H9 (cell line): ENCODE measurements around the gene RNU6-9. TPM values are rescaled to one million over a fixed set of nuclear protein-coding genes. Genes with fewer than 3 reads are reported as not detected.

ENCODE experiments used
- DNase-seq: peaks from one replicate; pipeline ENCODE4 v3.0.0-alpha.2; 2017
- H2AFZ ChIP-seq: one replicate; pipeline ENCODE4 v1.6.1; 2013; ENCODE audit warnings: mild to moderate bottlenecking, low read length, control low read depth, moderate library complexity
- H2AK5ac ChIP-seq: 2 replicates; pipeline ENCODE4 v1.6.1; 2013; ENCODE audit warnings: low read length, control low read depth, mixed read lengths; ENCODE audit not compliant: insufficient read length
- H2BK120ac ChIP-seq: one replicate; pipeline ENCODE4 v1.6.1; 2013; ENCODE audit warnings: low read depth, mild to moderate bottlenecking, low read length, control low read depth, inconsistent platforms; ENCODE audit not compliant: poor library complexity, severe bottlenecking
- H2BK12ac ChIP-seq: 2 replicates; pipeline ENCODE4 v1.6.1; 2013; ENCODE audit warnings: low read length, control low read depth, mixed read lengths, low read depth; ENCODE audit not compliant: insufficient read length
- H2BK15ac ChIP-seq: 2 replicates; pipeline ENCODE4 v1.6.1; 2013; ENCODE audit warnings: low read depth, low read length, control low read depth
- H2BK20ac ChIP-seq: one replicate; pipeline ENCODE4 v1.6.1; 2013; ENCODE audit warnings: low read depth, mild to moderate bottlenecking, low read length, control low read depth, inconsistent platforms; ENCODE audit not compliant: poor library complexity, severe bottlenecking
- H2BK5ac ChIP-seq: 2 replicates; pipeline ENCODE4 v1.6.1; 2013; ENCODE audit warnings: low read length, control low read depth, mixed read lengths; ENCODE audit not compliant: insufficient read length
- H3K14ac ChIP-seq: 2 replicates; pipeline ENCODE4 v1.6.1; 2013; ENCODE audit warnings: low read length, control low read depth; ENCODE audit not compliant: insufficient read depth
- H3K18ac ChIP-seq: 2 replicates; pipeline ENCODE4 v1.6.1; 2013; ENCODE audit warnings: low read depth, mild to moderate bottlenecking, mixed read lengths, low read length, control low read depth; ENCODE audit not compliant: insufficient read length
- H3K23ac ChIP-seq: 2 replicates; pipeline ENCODE4 v1.6.1; 2013; ENCODE audit warnings: low read length, control low read depth, mixed read lengths, low read depth; ENCODE audit not compliant: insufficient read length
- H3K23me2 ChIP-seq: 2 replicates; pipeline ENCODE4 v1.6.1; 2013; ENCODE audit warnings: low read depth, mild to moderate bottlenecking, mixed read lengths, low read length, control low read depth; ENCODE audit not compliant: insufficient read length, poor library complexity, severe bottlenecking
- H3K27ac ChIP-seq: 2 replicates; pipeline ENCODE4 v1.5.1; 2013; ENCODE audit warnings: low read length, control low read depth, mixed read lengths, low read depth; ENCODE audit not compliant: insufficient read length
- H3K27me3 ChIP-seq: 2 replicates; pipeline ENCODE4 v1.6.1; 2013; ENCODE audit warnings: low read length, control low read depth, inconsistent platforms; ENCODE audit not compliant: insufficient read depth
- H3K4ac ChIP-seq: 2 replicates; pipeline ENCODE4 v1.6.1; 2013; ENCODE audit warnings: low read depth, mild to moderate bottlenecking, control low read depth, inconsistent platforms, low read length, moderate library complexity
- H3K4me1 ChIP-seq: 2 replicates; pipeline ENCODE4 v1.6.1; 2013; ENCODE audit warnings: low read length, control low read depth, inconsistent platforms; ENCODE audit not compliant: insufficient read depth
- H3K4me2 ChIP-seq: 2 replicates; pipeline ENCODE4 v1.6.1; 2013; ENCODE audit warnings: low read length, control low read depth, mixed read lengths; ENCODE audit not compliant: insufficient read length, insufficient read depth
- H3K56ac ChIP-seq: 2 replicates; pipeline ENCODE4 v1.6.1; 2013; ENCODE audit warnings: low read depth, mild to moderate bottlenecking, mixed read lengths, low read length, control low read depth; ENCODE audit not compliant: insufficient read length
- H3K79me1 ChIP-seq: 2 replicates; pipeline ENCODE4 v1.6.1; 2013; ENCODE audit warnings: low read depth, mild to moderate bottlenecking, moderate library complexity, low read length, control low read depth, inconsistent platforms; ENCODE audit not compliant: insufficient read depth, poor library complexity, severe bottlenecking
- H3K79me2 ChIP-seq: 2 replicates; pipeline ENCODE4 v1.6.1; 2013; ENCODE audit warnings: low read length, control low read depth, inconsistent platforms; ENCODE audit not compliant: insufficient read depth
- H3K9ac ChIP-seq: 2 replicates; pipeline ENCODE4 v1.6.1; 2013; ENCODE audit warnings: low read length, control low read depth, mixed read lengths; ENCODE audit not compliant: insufficient read length; ENCODE audit errors: extremely low read depth
- H3K9me3 ChIP-seq: one replicate; pipeline ENCODE4 v1.6.1; 2013; ENCODE audit warnings: low read depth, low read length, inconsistent platforms; ENCODE audit not compliant: control insufficient read depth
- H3T11ph ChIP-seq: one replicate; pipeline ENCODE4 v1.6.1; 2013; ENCODE audit warnings: mild to moderate bottlenecking, low read length, control low read depth, inconsistent platforms
- H4K20me1 ChIP-seq: one replicate; pipeline ENCODE4 v1.6.1; 2013; ENCODE audit not compliant: control insufficient read depth, insufficient read length, insufficient read depth
- H4K5ac ChIP-seq: 2 replicates; pipeline ENCODE4 v1.6.1; 2013; ENCODE audit warnings: low read depth, mild to moderate bottlenecking, mixed read lengths, low read length, control low read depth; ENCODE audit not compliant: insufficient read length
- H4K8ac ChIP-seq: replicated peaks from 2 replicates; pipeline ENCODE4 v1.6.1; 2013; ENCODE audit warnings: low read length, control low read depth, mixed read lengths, low read depth; ENCODE audit not compliant: insufficient read length
- H4K91ac ChIP-seq: 2 replicates; pipeline ENCODE4 v1.6.1; 2013; ENCODE audit warnings: low read depth, mild to moderate bottlenecking, moderate library complexity, mixed read lengths, low read length, control low read depth; ENCODE audit not compliant: insufficient read length
- H3K27ac Mint-ChIP-seq, 3 experiments: 2 replicates in 2 of 3; 3 replicates in 1 of 3; pipeline ENCODE4 v1.8.0; 2020 to 2021; ENCODE audit warnings: mixed read lengths in 3 of 3, mild to moderate bottlenecking in 1 of 3, moderate library complexity in 1 of 3
- H3K27me3 Mint-ChIP-seq: 2 replicates; pipeline ENCODE4 v1.8.0; 2021; ENCODE audit warnings: low read depth, mild to moderate bottlenecking, moderate library complexity, mixed read lengths
- H3K36me3 Mint-ChIP-seq, 3 experiments: 2 replicates in 2 of 3; 3 replicates in 1 of 3; pipeline ENCODE4 v1.8.0; 2020 to 2021; ENCODE audit warnings: low read depth in 3 of 3, mixed read lengths in 3 of 3; ENCODE audit not compliant: insufficient read depth in 1 of 3
- H3K4me1 Mint-ChIP-seq, 2 experiments: 2 replicates each; pipeline ENCODE4 v1.8.0; 2020; ENCODE audit warnings: mixed read lengths in 2 of 2
- H3K4me3 Mint-ChIP-seq, 2 experiments: 2 replicates in 1 of 2; 3 replicates in 1 of 2; pipeline ENCODE4 v1.8.0; 2020 to 2021; ENCODE audit warnings: mild to moderate bottlenecking in 2 of 2, mixed read lengths in 2 of 2, moderate library complexity in 1 of 2
- H3K9me3 Mint-ChIP-seq, 2 experiments: 2 replicates in 1 of 2; 3 replicates in 1 of 2; pipeline ENCODE4 v1.8.0; 2020; ENCODE audit warnings: mild to moderate bottlenecking in 2 of 2, mixed read lengths in 2 of 2, moderate library complexity in 1 of 2
- CTCF ChIP-seq: fragments of 200-600 bp; sonication (generic); conservative IDR thresholded peaks from 3 replicates; pipeline ENCODE4 v1.8.0; 2021; ENCODE audit warnings: antibody characterized with exemption, mild to moderate bottlenecking
- WGBS: extraction: QIAGEN DNeasy Blood & Tissue Kit; methylation state at CpG from one replicate; pipeline ENCODE4 v1.1.7; 2013; ENCODE audit warnings: missing lambda C conversion rate, low lambda C conversion rate, mixed read lengths; ENCODE audit not compliant: insufficient read length; ENCODE audit errors: extremely low coverage; 5-methylcytosine and 5-hydroxymethylcytosine counted together
- total RNA-seq: library from RNA; stranded (reverse); gene quantifications from 2 replicates; pipeline ENCODE4 v1.2.1, GENCODE V29; 2021

RNU6-9 gene
- total RNA-seq, 1 experiment from 2014 or later, result not detected

GRCh38 chr19:882871-883497, 10.3 kb upstream of the RNU6-9 start:
- no peaks in the 10 kb centered on the region for H3K9me3 ChIP-seq
- H3K23me2 ChIP-seq, result peaks cover 3% of the 10 kb centered on the region
- Mint-ChIP-seq H3K36me3 (peaks cover 23 to 55% (median 45%) of the 10 kb centered on the region in 3 experiments), H3K4me3 (no peak overlapping the region), H3K27me3 (no peaks in the 10 kb centered on the region), H3K4me1 (no peaks in the 10 kb centered on the region), H3K27ac (no peak overlapping the region), H3K9me3 (no peaks in the 10 kb centered on the region)
- H2AK5ac ChIP-seq, result no peak overlapping the region
- H2BK20ac ChIP-seq, result no peak overlapping the region
- no peak overlapping the region for H3K27ac ChIP-seq
- H3K56ac ChIP-seq, result no peak overlapping the region
- H2BK12ac ChIP-seq, result no peak overlapping the region
- no peak overlapping the region for H2AFZ ChIP-seq
- no peaks in the 10 kb centered on the region for H4K20me1 ChIP-seq
- no peak for DNase-seq
- no peak overlapping the region for H2BK5ac ChIP-seq
- no peak overlapping the region for H3K23ac ChIP-seq
- H3K14ac ChIP-seq, result no peak overlapping the region
- no peak overlapping the region for H4K8ac ChIP-seq
- H3K18ac ChIP-seq, result no peak overlapping the region
- H3K79me1 ChIP-seq, result no peaks in the 10 kb centered on the region
- no peak overlapping the region for H2BK15ac ChIP-seq
- no peak overlapping the region for H2BK120ac ChIP-seq
- H3K79me2 ChIP-seq, result no peaks in the 10 kb centered on the region
- H3K27me3 ChIP-seq, result no peaks in the 10 kb centered on the region
- H4K91ac ChIP-seq, result no peak overlapping the region
- no peak overlapping the region for H3K4ac ChIP-seq
- no CpG with 5 or more reads among the region's 30 CpGs for WGBS
- no peak for TF ChIP-seq CTCF
- H3K4me1 ChIP-seq, result no peaks in the 10 kb centered on the region
- H4K5ac ChIP-seq, result no peak overlapping the region
- H3K4me2 ChIP-seq, result no peak overlapping the region
- H3T11ph ChIP-seq, result no peak overlapping the region
- no peak overlapping the region for H3K9ac ChIP-seq
